OCI-LY3 (cell line): Measurements from ENCODE around the gene TUBGCP3.

Experiments used
- CTCF ChIP-seq: fragments of 200-600, 300-600 bp; sonication (generic); IDR thresholded peaks from 2 replicates; pipeline ENCODE4 v1.5.1; 2014; ENCODE audit warnings: antibody characterized with exemption, low read length, low read depth
- EZH2phosphoT487 ChIP-seq: fragments of 200-600 bp; shearing (Covaris generic); IDR thresholded peaks from 2 replicates; pipeline ENCODE4 v1.6.1; 2018; ENCODE audit warnings: antibody characterized with exemption, mixed run types, low read depth

- TF ChIP-seq CTCF: no peak
- TF ChIP-seq EZH2phosphoT487: no peak
Measured at GRCh38 chr13:112449545-112449930, 138.4 kb downstream of the TUBGCP3 start.
